ENCODE measurements around the gene RFX4. TPM values are rescaled to one million over a fixed set of nuclear protein-coding genes. Genes with fewer than 3 reads are reported as not detected.

The RFX4 gene
- total RNA-seq, 1 experiment from 2014 or later: not detected

DNA sequence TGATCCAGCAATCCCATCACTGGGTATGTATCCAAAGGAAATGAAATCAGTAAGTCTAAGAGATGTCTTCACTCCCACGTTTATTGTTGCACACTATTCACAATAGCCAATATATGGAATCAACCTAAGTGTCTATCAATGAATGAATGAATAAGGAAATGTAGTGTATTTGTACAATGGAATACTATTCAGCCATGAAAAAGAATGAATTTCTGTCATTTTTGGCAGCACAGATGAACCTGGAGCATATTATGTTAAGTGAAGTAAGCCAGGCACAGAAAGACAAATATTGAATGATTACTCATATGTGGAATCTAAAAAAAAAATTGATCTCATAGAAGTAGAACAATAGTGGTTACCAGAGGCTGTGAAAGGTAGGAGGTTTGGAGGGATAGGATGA lies 30.6 kb upstream of the RFX4 start:
- intact Hi-C loops (cut with micrococcal nuclease; ENCODE audit: unreplicated experiment): no loop called here
- Histone ChIP-seq H3K4me1 (ENCODE audit: insufficient read depth, low read length, poor library complexity, severe bottlenecking) (no peaks in the 10 kb centered on the region), H3K4me3 (ENCODE audit: low read depth, low read length, poor library complexity, severe bottlenecking) (no peak overlapping the region), H3K36me3 (ENCODE audit: insufficient read depth, low read length, poor library complexity, severe bottlenecking) (no peaks in the 10 kb centered on the region), H3K27ac (ENCODE audit: low read depth, low read length, poor library complexity, severe bottlenecking) (no peak overlapping the region), H3K27me3 (replicated peaks; ENCODE audit: insufficient read depth, low read depth, low read length, poor library complexity) (no peaks in the 10 kb centered on the region), H3K9me3 (ENCODE audit: low read depth, low read length, poor library complexity, severe bottlenecking) (peaks cover 4% of the 10 kb centered on the region)
- TF ChIP-seq EZH2 (IDR thresholded peaks at IDR 0.05; ENCODE audit: borderline replicate concordance, low read depth, low read length, poor library complexity, severe bottlenecking): no peak
- TF ChIP-seq, protein P1, sequence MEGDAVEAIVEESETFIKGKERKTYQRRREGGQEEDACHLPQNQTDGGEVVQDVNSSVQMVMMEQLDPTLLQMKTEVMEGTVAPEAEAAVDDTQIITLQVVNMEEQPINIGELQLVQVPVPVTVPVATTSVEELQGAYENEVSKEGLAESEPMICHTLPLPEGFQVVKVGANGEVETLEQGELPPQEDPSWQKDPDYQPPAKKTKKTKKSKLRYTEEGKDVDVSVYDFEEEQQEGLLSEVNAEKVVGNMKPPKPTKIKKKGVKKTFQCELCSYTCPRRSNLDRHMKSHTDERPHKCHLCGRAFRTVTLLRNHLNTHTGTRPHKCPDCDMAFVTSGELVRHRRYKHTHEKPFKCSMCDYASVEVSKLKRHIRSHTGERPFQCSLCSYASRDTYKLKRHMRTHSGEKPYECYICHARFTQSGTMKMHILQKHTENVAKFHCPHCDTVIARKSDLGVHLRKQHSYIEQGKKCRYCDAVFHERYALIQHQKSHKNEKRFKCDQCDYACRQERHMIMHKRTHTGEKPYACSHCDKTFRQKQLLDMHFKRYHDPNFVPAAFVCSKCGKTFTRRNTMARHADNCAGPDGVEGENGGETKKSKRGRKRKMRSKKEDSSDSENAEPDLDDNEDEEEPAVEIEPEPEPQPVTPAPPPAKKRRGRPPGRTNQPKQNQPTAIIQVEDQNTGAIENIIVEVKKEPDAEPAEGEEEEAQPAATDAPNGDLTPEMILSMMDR (conservative IDR thresholded peaks at IDR 0.05; ENCODE audit: low read depth, low read length): no peak
- no peak for DNase-seq (ENCODE audit: low spot score)
- CTCF ChIA-PET: no interaction called here
- POLR2A ChIA-PET (ENCODE audit: low non-redundant PET): no interaction called here
- BruUV-seq (replicated peaks): no TSS peak

DNA sequence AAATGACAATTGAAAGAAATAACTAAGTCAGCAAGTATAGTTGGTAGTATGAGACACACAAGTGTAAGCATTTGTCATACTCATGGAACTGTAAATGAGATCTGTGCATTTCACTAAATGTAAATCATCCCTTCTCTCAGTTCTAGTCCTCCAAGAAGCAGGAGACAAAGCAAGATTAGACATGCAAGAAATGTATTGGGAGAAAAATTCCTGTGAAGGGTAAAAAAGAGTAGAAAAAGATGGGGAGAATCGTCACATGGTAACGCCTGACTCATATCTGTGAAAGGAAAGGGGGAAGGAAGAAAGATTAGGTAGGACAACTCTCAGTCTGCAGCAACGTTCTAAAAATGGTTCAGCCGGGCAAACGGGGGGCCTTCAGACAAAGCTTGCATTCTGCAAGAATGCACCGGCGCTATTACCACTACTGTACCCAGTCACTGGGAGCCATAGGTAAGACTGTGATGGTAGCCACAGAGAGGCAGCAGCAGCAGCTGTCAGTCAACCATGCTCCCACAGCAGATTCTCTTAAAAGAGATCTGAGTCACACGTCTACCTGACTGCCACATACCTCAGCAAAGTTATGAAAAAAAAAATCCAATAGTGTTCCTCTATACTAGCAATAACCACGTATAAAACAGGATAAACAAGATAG lies 18.0 kb upstream of the RFX4 start:
- no TSS peak for BruUV-seq (replicated peaks)
- no peak overlapping the region for H3K4me3 ChIP-seq (ENCODE audit: low read depth, low read length, poor library complexity, severe bottlenecking)
- H3K27ac ChIP-seq (ENCODE audit: low read depth, low read length, poor library complexity, severe bottlenecking): no peak overlapping the region
- no peak for DNase-seq (ENCODE audit: low spot score)
- peaks cover 26% of the 10 kb centered on the region for H3K27me3 ChIP-seq (replicated peaks; ENCODE audit: insufficient read depth, low read depth, low read length, poor library complexity)
- no peaks in the 10 kb centered on the region for H3K36me3 ChIP-seq (ENCODE audit: insufficient read depth, low read length, poor library complexity, severe bottlenecking)
- intact Hi-C loops (cut with micrococcal nuclease; ENCODE audit: unreplicated experiment): no loop called here
- ChIA-PET POLR2A (ENCODE audit: low non-redundant PET) (no interaction called here), CTCF (no interaction called here)
- TF ChIP-seq, protein P1 (conservative IDR thresholded peaks at IDR 0.05; ENCODE audit: low read depth, low read length): no peak
- no peak for TF ChIP-seq EZH2 (IDR thresholded peaks at IDR 0.05; ENCODE audit: borderline replicate concordance, low read depth, low read length, poor library complexity, severe bottlenecking)
- H3K4me1 ChIP-seq (ENCODE audit: insufficient read depth, low read length, poor library complexity, severe bottlenecking): no peaks in the 10 kb centered on the region
- H3K9me3 ChIP-seq (ENCODE audit: low read depth, low read length, poor library complexity, severe bottlenecking): no peaks in the 10 kb centered on the region

DNA sequence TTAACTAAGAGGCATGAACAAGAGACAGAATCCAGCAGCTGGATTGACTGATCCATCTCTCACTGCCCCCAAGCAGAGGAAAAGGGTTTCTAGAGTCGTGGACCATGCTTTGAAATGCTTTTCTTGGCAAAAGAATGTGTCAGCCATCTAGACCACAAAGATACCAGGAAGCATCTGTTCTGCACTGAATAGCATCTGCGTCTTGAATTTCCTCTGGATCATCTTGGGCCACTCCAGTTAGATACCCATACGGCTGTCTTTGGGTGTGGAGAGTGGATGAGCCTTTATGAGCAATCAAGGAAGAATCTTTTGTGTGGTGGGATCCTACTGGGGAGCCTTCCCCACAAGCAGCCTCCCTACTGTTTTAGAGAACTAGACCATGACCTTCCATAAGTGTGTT lies 16.0 kb upstream of the RFX4 start:
- no peaks in the 10 kb centered on the region for H3K9me3 ChIP-seq (ENCODE audit: low read depth, low read length, poor library complexity, severe bottlenecking)
- CTCF ChIA-PET: no interaction called here
- peaks cover 24% of the 10 kb centered on the region for H3K27me3 ChIP-seq (replicated peaks; ENCODE audit: insufficient read depth, low read depth, low read length, poor library complexity)
- POLR2A ChIA-PET (ENCODE audit: low non-redundant PET): no interaction called here
- no peak overlapping the region for H3K4me3 ChIP-seq (ENCODE audit: low read depth, low read length, poor library complexity, severe bottlenecking)
- BruUV-seq (replicated peaks): no TSS peak
- no peak for TF ChIP-seq EZH2 (IDR thresholded peaks at IDR 0.05; ENCODE audit: borderline replicate concordance, low read depth, low read length, poor library complexity, severe bottlenecking)
- TF ChIP-seq, protein P1 (conservative IDR thresholded peaks at IDR 0.05; ENCODE audit: low read depth, low read length): no peak
- intact Hi-C loops (cut with micrococcal nuclease; ENCODE audit: unreplicated experiment): no loop called here
- H3K36me3 ChIP-seq (ENCODE audit: insufficient read depth, low read length, poor library complexity, severe bottlenecking): no peaks in the 10 kb centered on the region
- H3K4me1 ChIP-seq (ENCODE audit: insufficient read depth, low read length, poor library complexity, severe bottlenecking): no peaks in the 10 kb centered on the region
- H3K27ac ChIP-seq (ENCODE audit: low read depth, low read length, poor library complexity, severe bottlenecking): no peak overlapping the region
- DNase-seq (ENCODE audit: low spot score): no peak

Data from A673 (cell line).